K562 (cell line): ENCODE data around the gene ARID3B. TPM values are rescaled to one million over a fixed set of nuclear protein-coding genes. Genes with fewer than 3 reads are reported as not detected.

Source experiments
- BHLHE40 ChIP-seq: IDR thresholded peaks from 2 replicates; pipeline ENCODE4 v1.6.1; 2011; ENCODE audit warnings: low read length, improper control_type of control experiment
- CBFA2T2 ChIP-seq: fragments of 450-650 bp; conservative IDR thresholded peaks from 2 replicates; pipeline ENCODE4 v1.6.1; 2017; ENCODE audit warnings: mild to moderate bottlenecking
- CBX8 ChIP-seq: fragments of 200-600 bp; sonication (generic); IDR thresholded peaks from 2 replicates; pipeline ENCODE4 v1.6.1; 2012; ENCODE audit warnings: borderline replicate concordance, mixed run types, low read depth, mild to moderate bottlenecking, moderate library complexity, mixed read lengths, low read length, control low read depth, inconsistent platforms; ENCODE audit not compliant: poor library complexity, severe bottlenecking; ENCODE audit errors: extremely low read depth
- CREB1 ChIP-seq, 2 experiments: sonication (generic) in 1 of 2; formaldehyde crosslinking in 1 of 2; IDR thresholded peaks; 2 replicates each; pipeline versions ENCODE4 v1.6.1 to v1.8.0; 2012 to 2022; ENCODE audit warnings: inconsistent platforms in 1 of 2, mild to moderate bottlenecking in 1 of 2, missing genetic modification reagents in 1 of 2, moderate library complexity in 1 of 2
- GABPB2 ChIP-seq: fragments of 250-450 bp; sonication (Bioruptor Pico); conservative IDR thresholded peaks from 2 replicates; pipeline ENCODE4 v1.5.1; 2021; ENCODE audit warnings: mild to moderate bottlenecking
- HDAC8 ChIP-seq: fragments of 450-650 bp; IDR thresholded peaks from 2 replicates; pipeline ENCODE4 v1.6.1; 2016; ENCODE audit warnings: mild to moderate bottlenecking, missing genetic modification characterization, moderate library complexity, missing compliant biosample characterization
- HES1 ChIP-seq: fragments of 450-650 bp; IDR thresholded peaks from 2 replicates; pipeline ENCODE4 v1.6.1; 2016; ENCODE audit warnings: low read depth, mild to moderate bottlenecking, moderate library complexity
- L3MBTL2 ChIP-seq: fragments of 450-650 bp; IDR thresholded peaks from 2 replicates; pipeline ENCODE4 v1.6.1; 2016; ENCODE audit warnings: mild to moderate bottlenecking, moderate library complexity
- LARP7 ChIP-seq: fragments of 450-650 bp; IDR thresholded peaks from 2 replicates; pipeline ENCODE4 v1.6.1; 2016
- MLX ChIP-seq, 2 experiments: fragments of 450-650 bp in 1 of 2; sonication (generic) in 1 of 2; formaldehyde crosslinking; conservative IDR thresholded peaks; 2 replicates each; pipeline versions ENCODE4 v1.4.0 to v1.8.1; 2020 to 2022; ENCODE audit warnings: mild to moderate bottlenecking in 1 of 2, missing genetic modification reagents in 1 of 2
- MTF1 ChIP-seq: fragments of 250-450 bp; sonication (Bioruptor Pico); IDR thresholded peaks from 2 replicates; pipeline ENCODE4 v1.9.0; 2021; ENCODE audit warnings: moderate library complexity, mild to moderate bottlenecking, inconsistent platforms, borderline replicate concordance
- PCBP1 ChIP-seq: fragments of 200-400 bp; formaldehyde crosslinking; IDR thresholded peaks from 2 replicates; pipeline ENCODE4 v1.6.1; 2018; ENCODE audit warnings: mild to moderate bottlenecking, low read depth, low read length; ENCODE audit not compliant: poor library complexity, severe bottlenecking
- SMAD3 ChIP-seq: fragments of 450-650 bp; formaldehyde crosslinking; conservative IDR thresholded peaks from 2 replicates; pipeline ENCODE4 v1.4.0; 2020; ENCODE audit warnings: mild to moderate bottlenecking
- TARDBP ChIP-seq: fragments of 450-650 bp; IDR thresholded peaks from 2 replicates; pipeline ENCODE4 v1.6.1; 2016
- ZBTB49 ChIP-seq: sonication (generic); formaldehyde crosslinking; IDR thresholded peaks from 2 replicates; pipeline ENCODE4 v1.8.0; 2022; ENCODE audit warnings: missing genetic modification reagents, mild to moderate bottlenecking, borderline replicate concordance
- ZC3H8 ChIP-seq: fragments of 450-650 bp; IDR thresholded peaks from 2 replicates; pipeline ENCODE4 v1.6.1; 2017
- ZFX ChIP-seq: sonication (generic); formaldehyde crosslinking; IDR thresholded peaks from 2 replicates; pipeline ENCODE4 v1.8.0; 2022; ENCODE audit warnings: mild to moderate bottlenecking, missing genetic modification reagents, moderate library complexity
- ZNF24 ChIP-seq: fragments of 450-650 bp; IDR thresholded peaks from 2 replicates; pipeline ENCODE4 v1.6.1; 2016
- ZNF398 ChIP-seq: fragments of 250-450 bp; sonication (Bioruptor Pico); IDR thresholded peaks from 2 replicates; pipeline ENCODE4 v1.8.0; 2021; ENCODE audit warnings: moderate library complexity, mild to moderate bottlenecking, inconsistent platforms
- ZNF639 ChIP-seq, 2 experiments: fragments of 200-800 bp in 1 of 2; sonication (Bioruptor generic) in 1 of 2; sonication (generic) in 1 of 2; formaldehyde crosslinking in 1 of 2; IDR thresholded peaks in 1 of 2; conservative IDR thresholded peaks in 1 of 2; 2 replicates each; pipeline versions ENCODE4 v1.5.0 to v1.6.1; 2016 to 2020; ENCODE audit warnings: missing compliant biosample characterization in 1 of 2, missing genetic modification characterization in 1 of 2, missing genetic modification reagents in 1 of 2
- polyA plus RNA-seq, 8 experiments: library from polyadenylated mRNA; depleted of rRNA in 4 of 8; stranded (reverse) in 5 of 8; unstranded in 3 of 8; fragments of >200 nt; fragmentation: Nextera tagmentation in 2 of 8; fragmentation: Illumina TruSeq in 1 of 8; extraction: Ambion mirVana in 2 of 8; extraction: Trizol in 1 of 8; gene quantifications; 2 replicates each; pipeline versions ENCODE4 v1.2.1 to v1.2.3, GENCODE V29; 2011 to 2014; ENCODE audit warnings: inconsistent platforms in 1 of 8, missing spikeins in 1 of 8
- total RNA-seq, 7 experiments: library from RNA; depleted of rRNA in 6 of 7; stranded (reverse); fragments of >200 nt in 6 of 7; fragmentation: Illumina TruSeq in 2 of 7; extraction: Trizol in 2 of 7; gene quantifications; 2 replicates each; pipeline versions ENCODE4 v1.2.1 to v1.2.3, GENCODE V29; 2011 to 2021; ENCODE audit warnings: low replicate concordance in 1 of 7

Gene ARID3B
- total and polyA plus RNA-seq, 9 of the 15 experiments (the other 6 are each of a cell fraction or from before 2014, with no cell fraction given): 0.32 to 15.1 (median 7.1) TPM

- TF ChIP-seq MLX (CRISPR knock-in tag; conservative IDR thresholded peaks at IDR 0.05) (no peak), GABPB2 (CRISPR knock-in tag) (no peak), BHLHE40 (peak; percentile 80), MTF1 (CRISPR knock-in tag) (no peak), LARP7 (no peak), CBX8 (no peak), ZBTB49 (CRISPR knock-in tag) (no peak), ZNF639 (CRISPR knock-in tag; conservative IDR thresholded peaks at IDR 0.05 in 1 of 2, IDR thresholded peaks at IDR 0.05 in 1 of 2) (peak in 1 of 2 experiments; percentile 87; a peak in 2 of 4 replicates), PCBP1 (no peak), HDAC8 (tag) (no peak), ZNF398 (CRISPR knock-in tag) (no peak), ZFX (CRISPR knock-in tag) (no peak), ZNF24 (peak; percentile 66; the same call in 1 of the 2 replicates), SMAD3 (CRISPR knock-in tag) (0 out of 2 replicates have a peak, but pooled peaks have one; percentile 63), TARDBP (peak; percentile 94), CREB1 (IDR thresholded peaks at IDR 0.05) (peak; percentile 68), CREB1 (CRISPR knock-in tag; IDR thresholded peaks at IDR 0.05) (no peak), L3MBTL2 (peak; percentile 28; the same call in 1 of the 2 replicates), HES1 (peak; percentile 87), CBFA2T2 (peak; percentile 100), ZC3H8 (no peak)
Observed at GRCh38 chr15:74610302-74610951, 69.4 kb downstream of the ARID3B start (continued).
